Cardiac fibroblast (primary cell): ENCODE data around the gene HDAC9.
A peak's percentile ranks its signal among the peaks of the same experiment; 100 is the strongest.

Source experiments
- DNase-seq, 2 donors: peaks; one replicate each; pipeline versions ENCODE4 v3.0.0 to v3.0.0-alpha.2; 2010; ENCODE audit warnings: low read depth in 2 of 2
- H3K4me3 ChIP-seq, 2 donors: replicated peaks in 1 of 2; 1 replicate in 1 of 2; 2 replicates in 1 of 2; pipeline ENCODE4 v1.5.1; 2011; ENCODE audit warnings: low read depth in 2 of 2, low read length in 2 of 2, mild to moderate bottlenecking in 2 of 2, moderate library complexity in 1 of 2
- TF ChIP-seq, protein P1 (sequence below): IDR thresholded peaks from one replicate; pipeline ENCODE4 v1.5.1; 2011; ENCODE audit warnings: low read depth, mild to moderate bottlenecking, low read length, inconsistent platforms

Gene HDAC9

DNA sequence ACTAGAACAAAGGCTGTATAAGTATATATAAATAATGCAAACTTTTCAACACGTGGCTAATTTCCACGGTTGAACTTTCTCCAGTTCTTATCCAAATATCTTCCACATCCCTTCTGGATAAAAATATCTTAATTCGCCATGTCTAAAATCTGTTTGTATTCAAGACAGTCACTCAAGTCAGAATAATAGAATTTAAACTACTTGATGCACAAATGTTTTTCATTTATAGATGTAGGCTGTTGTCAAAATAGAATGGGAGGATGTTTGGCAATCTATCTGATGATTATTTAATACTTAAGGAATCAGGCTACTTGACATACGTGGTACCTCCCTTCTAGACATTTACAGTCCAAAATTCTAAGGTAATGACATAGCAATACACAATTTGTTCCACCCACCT is 417.6 kb downstream of the HDAC9 start:
- TF ChIP-seq, protein P1, sequence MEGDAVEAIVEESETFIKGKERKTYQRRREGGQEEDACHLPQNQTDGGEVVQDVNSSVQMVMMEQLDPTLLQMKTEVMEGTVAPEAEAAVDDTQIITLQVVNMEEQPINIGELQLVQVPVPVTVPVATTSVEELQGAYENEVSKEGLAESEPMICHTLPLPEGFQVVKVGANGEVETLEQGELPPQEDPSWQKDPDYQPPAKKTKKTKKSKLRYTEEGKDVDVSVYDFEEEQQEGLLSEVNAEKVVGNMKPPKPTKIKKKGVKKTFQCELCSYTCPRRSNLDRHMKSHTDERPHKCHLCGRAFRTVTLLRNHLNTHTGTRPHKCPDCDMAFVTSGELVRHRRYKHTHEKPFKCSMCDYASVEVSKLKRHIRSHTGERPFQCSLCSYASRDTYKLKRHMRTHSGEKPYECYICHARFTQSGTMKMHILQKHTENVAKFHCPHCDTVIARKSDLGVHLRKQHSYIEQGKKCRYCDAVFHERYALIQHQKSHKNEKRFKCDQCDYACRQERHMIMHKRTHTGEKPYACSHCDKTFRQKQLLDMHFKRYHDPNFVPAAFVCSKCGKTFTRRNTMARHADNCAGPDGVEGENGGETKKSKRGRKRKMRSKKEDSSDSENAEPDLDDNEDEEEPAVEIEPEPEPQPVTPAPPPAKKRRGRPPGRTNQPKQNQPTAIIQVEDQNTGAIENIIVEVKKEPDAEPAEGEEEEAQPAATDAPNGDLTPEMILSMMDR, result no peak
- DNase-seq, result no peak
- H3K4me3 ChIP-seq, result no peak overlapping the region

DNA sequence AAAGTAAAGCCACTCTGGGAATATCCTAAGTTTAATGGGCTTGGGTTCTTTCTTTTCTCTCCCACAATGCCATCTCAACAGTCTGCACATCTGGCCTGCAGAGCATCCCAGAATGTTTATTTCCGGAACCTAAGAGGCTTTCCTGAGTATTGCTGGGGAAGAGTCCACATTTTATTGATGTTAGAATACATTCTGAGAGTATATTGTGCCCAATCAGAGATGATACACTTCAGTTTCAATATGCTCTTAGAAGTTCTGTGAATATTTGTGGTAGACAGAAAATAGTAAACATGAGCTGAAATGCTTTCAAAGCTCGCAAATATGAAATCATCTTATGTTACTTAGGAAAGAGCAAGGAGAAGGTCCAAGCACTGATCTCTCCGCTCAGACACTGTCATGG is 421.3 kb downstream of the HDAC9 start:
- DNase-seq, result no peak
- H3K4me3 ChIP-seq, result no peak overlapping the region
- TF ChIP-seq, protein P1, result no peak

DNA sequence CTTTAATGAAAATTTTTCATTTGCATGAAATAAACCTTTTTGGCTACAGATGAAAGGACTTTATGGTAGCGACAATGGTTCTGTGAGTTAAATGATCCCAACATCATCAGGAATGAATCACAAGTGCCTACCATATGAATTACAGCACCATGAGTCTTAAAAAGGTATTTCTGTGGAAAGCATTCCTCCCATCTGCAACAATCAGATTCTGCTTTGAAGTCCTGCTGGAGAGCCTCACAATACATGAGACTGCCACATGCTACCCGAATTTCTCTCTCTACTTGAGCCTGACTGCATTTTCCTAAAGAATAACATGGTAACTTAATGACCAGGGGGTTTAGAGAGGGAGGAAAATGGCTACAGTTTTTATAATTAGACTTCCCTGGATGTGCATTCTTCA is 431.6 kb downstream of the HDAC9 start:
- no peak overlapping the region for H3K4me3 ChIP-seq
- TF ChIP-seq, protein P1, result no peak
- peak in 1 of 2 donors; percentile 40 for DNase-seq

DNA sequence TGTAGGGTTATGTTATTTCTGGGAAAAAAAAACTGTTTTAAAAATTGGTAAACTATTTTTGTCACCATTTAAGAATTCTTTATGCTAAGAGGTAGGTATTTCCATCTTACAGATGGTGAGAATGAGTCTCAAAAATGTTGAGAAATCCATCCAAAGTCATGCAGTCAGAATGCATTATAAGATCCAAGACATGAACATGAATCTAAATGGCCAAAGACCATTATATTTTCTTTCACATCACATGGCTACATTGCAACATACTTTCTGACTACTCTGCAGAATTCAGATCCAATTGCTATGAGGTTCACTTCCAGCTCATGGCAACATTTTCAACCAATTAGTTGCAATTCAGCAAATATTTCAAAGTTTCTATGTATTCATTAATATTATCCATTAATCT is 440.7 kb downstream of the HDAC9 start:
- TF ChIP-seq, protein P1, result no peak
- DNase-seq, result peak; percentile 29 to 65
- no peak overlapping the region for H3K4me3 ChIP-seq

DNA sequence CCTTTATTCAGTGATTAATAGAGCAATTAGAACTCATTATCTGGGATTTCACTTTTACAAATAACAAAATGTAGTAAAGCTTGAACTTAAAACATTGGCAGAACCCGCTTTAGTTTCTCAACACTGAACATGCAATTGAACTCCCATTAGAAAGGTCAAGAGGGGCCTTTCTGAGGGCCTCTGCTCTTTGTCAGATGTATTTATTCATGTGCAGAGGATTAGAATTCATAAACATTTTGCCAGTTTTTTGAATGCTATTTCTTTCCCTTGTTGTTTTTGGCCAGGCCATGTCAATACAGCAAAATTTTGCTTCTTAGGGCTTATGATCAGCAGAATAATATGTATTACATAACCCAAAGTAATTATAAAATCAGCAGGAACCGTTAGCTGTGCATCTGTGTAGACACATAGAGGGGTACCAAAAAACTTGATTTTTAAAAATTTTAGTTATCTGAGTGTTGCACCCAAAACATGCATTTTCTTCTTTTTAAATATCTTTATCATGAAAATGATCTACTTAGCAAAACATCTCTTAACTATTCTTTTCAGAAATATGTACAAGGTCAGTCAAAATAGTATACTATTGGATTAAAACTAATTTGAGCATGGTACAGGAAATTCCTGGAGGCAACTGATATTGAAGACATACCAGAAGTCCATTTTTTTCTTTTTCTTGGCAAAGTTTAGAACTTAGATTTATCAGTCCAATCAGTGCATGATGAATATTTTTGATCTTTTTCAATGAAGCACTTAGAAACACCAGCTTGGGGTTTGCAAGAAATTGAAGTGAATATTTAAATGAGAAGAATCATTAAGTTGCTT is 444.4 kb downstream of the HDAC9 start:
- TF ChIP-seq, protein P1, result no peak
- no peak overlapping the region for H3K4me3 ChIP-seq
- peak in 1 of 2 donors; percentile 21 for DNase-seq

DNA sequence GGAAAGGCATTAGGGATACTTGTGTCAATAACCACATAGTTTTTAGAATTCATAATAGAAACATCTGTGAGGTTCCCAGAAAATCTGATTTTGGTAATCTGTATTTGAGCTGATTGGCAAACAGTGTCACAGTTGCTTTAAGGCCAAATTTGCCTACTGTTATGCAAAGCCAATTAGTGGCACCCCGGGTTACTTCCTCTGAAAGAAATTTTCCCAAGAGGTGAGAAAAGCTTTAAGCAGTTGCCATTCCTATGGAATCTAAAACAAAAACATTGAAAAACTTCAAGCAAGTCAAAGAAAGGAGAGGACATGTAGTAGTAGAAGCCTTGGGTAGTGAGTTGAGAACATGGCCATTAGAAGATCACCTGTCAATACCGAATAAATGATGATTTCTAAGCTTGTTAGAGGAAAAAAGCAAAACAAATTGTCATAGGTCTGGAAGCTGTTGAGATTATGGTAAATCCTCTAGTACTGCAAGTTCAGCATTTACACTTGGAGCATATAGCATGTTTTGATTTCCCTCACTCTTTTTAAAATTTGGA is 445.1 kb downstream of the HDAC9 start:
- TF ChIP-seq, protein P1, result no peak
- no peak overlapping the region for H3K4me3 ChIP-seq
- DNase-seq, result no peak

DNA sequence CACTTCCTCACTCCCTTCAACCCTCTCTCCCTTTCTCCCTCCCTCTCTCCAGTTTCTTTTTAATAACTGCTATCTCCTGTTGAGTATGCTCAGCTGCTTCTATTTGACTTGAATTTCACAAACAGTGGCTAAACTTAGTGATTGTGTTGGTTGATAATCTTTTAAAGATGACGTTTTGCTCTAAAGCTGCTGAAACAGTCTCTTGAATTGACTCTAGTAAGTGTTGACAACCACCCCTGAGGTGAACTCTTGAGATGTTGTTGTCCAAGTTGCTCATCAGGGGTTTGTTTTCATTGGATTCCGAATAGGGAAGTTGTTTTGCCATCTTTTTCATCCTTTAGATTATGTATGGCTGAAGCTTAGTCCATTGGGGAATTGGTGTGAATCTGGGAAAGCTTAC is 445.7 kb downstream of the HDAC9 start:
- peak; percentile 5 to 49 for DNase-seq
- no peak overlapping the region for H3K4me3 ChIP-seq
- TF ChIP-seq, protein P1, result no peak
